ENCODE measurements around the gene UCP3. TPM values are rescaled to one million over a fixed set of nuclear protein-coding genes. Genes with fewer than 3 reads are reported as not detected.
A peak's percentile ranks its signal among the peaks of the same experiment; 100 is the strongest.

The UCP3 gene
- total RNA-seq, 2 experiments from 2014 or later, result 2.4 to 3.2 TPM

- TF ChIP-seq EZH2phosphoT487 (IDR thresholded peaks at IDR 0.05; ENCODE audit: borderline replicate concordance, low read depth, low read length), result no peak
- no peak for TF ChIP-seq CTCF (conservative IDR thresholded peaks at IDR 0.05; ENCODE audit: low read length)
- Histone ChIP-seq H2AFZ (ENCODE audit: low read length) (peak overlapping the region; percentile 50; the same call in 1 of the 2 replicates), H4K20me1 (ENCODE audit: insufficient read depth, low read length) (no peaks in the 10 kb centered on the region), H3K9me3 (ENCODE audit: low read length) (no peaks in the 10 kb centered on the region), H3K79me2 (ENCODE audit: insufficient read depth, low read depth, low read length) (no peaks in the 10 kb centered on the region; the same call in 1 of the 2 replicates), H3K9me2 (ENCODE audit: insufficient read depth, low read length) (no peaks in the 10 kb centered on the region), H3K36me3 (ENCODE audit: insufficient read depth, low read length) (no peaks in the 10 kb centered on the region), H3K27ac (ENCODE audit: low read depth, low read length, poor library complexity, severe bottlenecking) (peak overlapping the region; percentile 88), H3K4me2 (ENCODE audit: low read length) (peak overlapping the region; percentile 66), H3K4me3 (ENCODE audit: low read depth, low read length, poor library complexity, severe bottlenecking) (peak overlapping the region; percentile 42), H3K4me1 (ENCODE audit: insufficient read depth, low read length, poor library complexity, severe bottlenecking) (peaks cover 96% of the 10 kb centered on the region)
- POLR2A ChIA-PET, result interaction anchor here (0.8 to 3.9 kb wide), 6 partner anchors 9 to 25 kb away, joined by 3 to 46 read pairs (median 7); partner anchors contain the start of gene UCP2
- DNase-seq (ENCODE audit: low spot score), result peak; percentile 51
- intact Hi-C loops (cut with micrococcal nuclease; ENCODE audit: unreplicated experiment), result no loop called here
- BruUV-seq (replicated peaks), result TSS peak; percentile 95
- CTCF ChIA-PET (ENCODE audit: unreplicated experiment), result no interaction called here
These were observed 13.2 kb downstream of the UCP3 start for GRCh38 chr11:73995731-73996130.

- ChIA-PET CTCF (ENCODE audit: unreplicated experiment) (no interaction called here), POLR2A (interaction anchor here (0.6 to 3.9 kb wide), 9 partner anchors 8 to 455 kb away, joined by 3 to 46 read pairs (median 4); partner anchors contain the start of gene UCP2)
- peak; percentile 81 for DNase-seq (ENCODE audit: low spot score)
- H3K4me3 ChIP-seq (ENCODE audit: low read depth, low read length, poor library complexity, severe bottlenecking), result peak overlapping the region; percentile 42
- no peaks in the 10 kb centered on the region for H3K36me3 ChIP-seq (ENCODE audit: insufficient read depth, low read length)
- TF ChIP-seq CTCF (conservative IDR thresholded peaks at IDR 0.05; ENCODE audit: low read length) (no peak), EZH2phosphoT487 (IDR thresholded peaks at IDR 0.05; ENCODE audit: borderline replicate concordance, low read depth, low read length) (no peak)
- no peaks in the 10 kb centered on the region; the same call in 1 of the 2 replicates for H3K79me2 ChIP-seq (ENCODE audit: insufficient read depth, low read depth, low read length)
- peak overlapping the region; percentile 88 for H3K27ac ChIP-seq (ENCODE audit: low read depth, low read length, poor library complexity, severe bottlenecking)
- intact Hi-C loops (cut with micrococcal nuclease; ENCODE audit: unreplicated experiment), result no loop called here
- H4K20me1 ChIP-seq (ENCODE audit: insufficient read depth, low read length), result no peaks in the 10 kb centered on the region
- H3K9me2 ChIP-seq (ENCODE audit: insufficient read depth, low read length), result no peaks in the 10 kb centered on the region
- BruUV-seq (replicated peaks), result no TSS peak
- peak overlapping the region; percentile 66 for H3K4me2 ChIP-seq (ENCODE audit: low read length)
- peaks cover 96% of the 10 kb centered on the region for H3K4me1 ChIP-seq (ENCODE audit: insufficient read depth, low read length, poor library complexity, severe bottlenecking)
- H3K9me3 ChIP-seq (ENCODE audit: low read length), result no peaks in the 10 kb centered on the region
- peak overlapping the region; percentile 50 for H2AFZ ChIP-seq (ENCODE audit: low read length)
These were observed 13.6 kb downstream of the UCP3 start for GRCh38 chr11:73995247-73995646.

GRCh38 chr11:73991471-73992006 is 17.3 kb downstream of the UCP3 start:
- Histone ChIP-seq H3K27ac (ENCODE audit: low read depth, low read length, poor library complexity, severe bottlenecking) (peak overlapping the region; percentile 67), H4K20me1 (ENCODE audit: insufficient read depth, low read length) (no peaks in the 10 kb centered on the region), H2AFZ (ENCODE audit: low read length) (peak overlapping the region; percentile 78), H3K4me3 (ENCODE audit: low read depth, low read length, poor library complexity, severe bottlenecking) (no peak overlapping the region), H3K9me2 (ENCODE audit: insufficient read depth, low read length) (no peaks in the 10 kb centered on the region), H3K4me2 (ENCODE audit: low read length) (peak overlapping the region; percentile 51), H3K9me3 (ENCODE audit: low read length) (no peaks in the 10 kb centered on the region), H3K4me1 (ENCODE audit: insufficient read depth, low read length, poor library complexity, severe bottlenecking) (peaks cover 78% of the 10 kb centered on the region), H3K79me2 (ENCODE audit: insufficient read depth, low read depth, low read length) (no peaks in the 10 kb centered on the region), H3K36me3 (ENCODE audit: insufficient read depth, low read length) (no peaks in the 10 kb centered on the region)
- DNase-seq (ENCODE audit: low spot score), result peak; percentile 53
- intact Hi-C loops (cut with micrococcal nuclease; ENCODE audit: unreplicated experiment), result no loop called here
- no TSS peak for BruUV-seq (replicated peaks)
- CTCF ChIA-PET (ENCODE audit: unreplicated experiment), result interaction anchor here (1.4 to 1.9 kb wide), 2 partner anchors 9 to 11 kb away, joined by 6 to 7 read pairs; partner anchors contain the start of gene UCP2
- POLR2A ChIA-PET, result interaction anchor here (3.4 kb wide), 1 partner anchor 11 kb away, joined by 25 read pairs; the partner anchor contains the start of gene UCP2
- TF ChIP-seq CTCF (conservative IDR thresholded peaks at IDR 0.05; ENCODE audit: low read length) (no peak), EZH2phosphoT487 (IDR thresholded peaks at IDR 0.05; ENCODE audit: borderline replicate concordance, low read depth, low read length) (no peak)
